HUDEP-2 (cell line): ENCODE measurements around the gene SUPT3H.
"Not testable (repeated sequence)": the region's sequence is repeated elsewhere in the genome, so short reads cannot be mapped to it uniquely, and the experiment has no call there.

Experiments used
- DNase-seq, 76 experiments: peaks; one replicate each; lab custom pipeline; 2025; ENCODE audit not compliant: unreplicated experiment in 76 of 76; lab: John Stamatoyannopoulos, UW

SUPT3H gene

DNA sequence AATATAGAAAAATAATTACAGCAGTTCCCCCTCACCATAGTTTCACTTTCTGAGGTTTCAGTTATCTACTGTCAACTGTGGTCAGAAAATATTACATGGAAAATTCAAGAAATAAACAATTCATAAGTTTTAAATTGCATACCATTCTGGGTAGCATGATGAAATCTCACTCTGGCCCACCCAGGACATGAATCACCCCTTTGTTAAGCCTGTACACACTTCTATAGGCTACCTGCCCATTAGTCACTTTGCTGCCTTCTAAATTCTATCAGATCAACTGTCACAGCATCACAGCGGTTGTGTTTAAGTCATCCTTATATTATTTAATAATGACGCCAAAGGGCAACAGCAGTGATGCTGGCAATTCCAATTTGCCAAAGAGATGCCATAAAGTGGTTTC is 189.9 kb downstream of the SUPT3H start:
- DNase-seq: no peak

GRCh38 chr6:45185403-45186251 is 192.1 kb downstream of the SUPT3H start:
- peak in 1 of 76 experiments; percentile 29 for DNase-seq

- DNase-seq: no peak
Measured at GRCh38 chr6:45184937-45185336, 192.8 kb downstream of the SUPT3H start.

DNA sequence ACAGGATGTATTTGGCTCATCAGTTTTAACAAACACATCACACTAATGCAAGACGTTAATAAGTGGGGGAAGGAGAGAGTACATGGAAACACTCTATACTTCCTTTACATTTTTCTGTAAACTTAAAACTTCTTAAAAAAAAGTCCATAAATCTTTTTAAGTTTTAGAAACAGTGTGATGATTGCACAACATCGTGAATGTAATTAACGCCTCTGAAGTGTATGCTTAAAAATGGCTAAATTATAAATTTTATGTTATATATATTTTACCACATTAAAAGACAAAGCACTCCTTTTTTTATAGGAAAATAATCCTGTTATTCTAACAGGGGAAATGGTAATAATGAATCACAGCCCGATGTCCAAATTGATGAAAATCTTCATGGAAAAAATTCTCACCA is 193.7 kb downstream of the SUPT3H start:
- no peak for DNase-seq

DNA sequence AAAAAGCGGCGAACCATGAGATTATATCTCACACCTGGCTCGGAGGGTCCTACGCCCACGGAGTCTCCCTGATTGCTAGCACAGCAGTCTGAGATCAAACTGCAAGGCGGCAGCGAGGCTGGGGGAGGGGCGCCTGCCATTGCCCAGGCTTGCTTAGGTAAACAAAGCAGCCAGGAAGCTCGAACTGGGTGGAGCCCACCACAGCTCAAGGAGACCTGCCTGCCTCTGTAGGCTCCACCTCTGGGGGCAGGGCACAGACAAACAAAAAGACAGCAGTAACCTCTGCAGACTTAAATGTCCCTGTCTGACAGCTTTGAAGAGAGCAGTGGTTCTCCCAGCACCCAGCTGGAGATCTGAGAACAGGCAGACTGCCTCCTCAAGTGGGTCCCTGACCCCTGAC is 201.4 kb downstream of the SUPT3H start:
- DNase-seq: not testable (repeated sequence)

GRCh38 chr6:45175272-45175671 is 202.5 kb downstream of the SUPT3H start:
- no peak for DNase-seq

DNA sequence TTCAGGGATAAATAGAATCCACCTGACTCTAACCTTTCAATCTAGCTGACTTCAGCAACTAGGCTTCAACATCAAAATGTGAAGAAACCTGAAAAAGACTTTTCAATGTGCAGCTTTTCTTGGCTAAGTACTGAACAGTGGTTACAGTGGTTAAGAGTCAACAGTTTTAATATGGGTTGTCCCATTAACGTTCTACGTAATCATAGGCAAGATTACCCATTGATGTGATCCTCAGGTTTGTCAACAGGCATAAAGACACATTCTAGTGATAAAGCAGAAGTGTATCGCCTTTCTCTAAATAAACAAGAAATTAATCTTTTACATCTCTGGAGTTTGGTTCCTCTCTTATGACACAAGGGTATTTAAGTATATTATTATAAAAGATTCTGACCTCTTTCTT is 203.7 kb downstream of the SUPT3H start:
- DNase-seq: no peak

GRCh38 chr6:45171380-45171779 is 206.4 kb downstream of the SUPT3H start:
- no peak for DNase-seq

GRCh38 chr6:45170309-45170708 is 207.4 kb downstream of the SUPT3H start:
- DNase-seq: no peak

- DNase-seq: no peak
Measured at GRCh38 chr6:45169815-45170214, 207.9 kb downstream of the SUPT3H start.

GRCh38 chr6:45163952-45164766 is 213.6 kb downstream of the SUPT3H start:
- no peak for DNase-seq

GRCh38 chr6:45160305-45160704 is 217.4 kb downstream of the SUPT3H start:
- no peak for DNase-seq

DNA sequence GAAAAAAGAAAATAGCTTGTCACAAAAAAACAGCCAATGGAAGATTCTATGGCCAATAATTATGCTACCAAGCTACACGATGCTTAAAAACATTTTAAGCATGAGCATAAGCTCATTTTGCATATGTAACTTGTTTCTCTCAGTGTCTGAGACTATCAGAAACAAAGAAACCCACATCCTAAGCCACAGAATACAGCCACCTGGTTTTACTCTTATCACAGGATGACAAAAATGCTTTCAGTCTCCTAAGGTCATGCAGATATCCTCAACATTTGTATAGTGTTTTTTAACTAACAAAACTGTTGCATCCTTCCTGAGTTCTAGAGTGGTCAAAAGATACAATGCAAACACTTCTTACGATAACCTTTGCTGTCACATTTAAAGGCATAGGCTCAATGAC is 221.7 kb downstream of the SUPT3H start:
- no peak for DNase-seq

DNA sequence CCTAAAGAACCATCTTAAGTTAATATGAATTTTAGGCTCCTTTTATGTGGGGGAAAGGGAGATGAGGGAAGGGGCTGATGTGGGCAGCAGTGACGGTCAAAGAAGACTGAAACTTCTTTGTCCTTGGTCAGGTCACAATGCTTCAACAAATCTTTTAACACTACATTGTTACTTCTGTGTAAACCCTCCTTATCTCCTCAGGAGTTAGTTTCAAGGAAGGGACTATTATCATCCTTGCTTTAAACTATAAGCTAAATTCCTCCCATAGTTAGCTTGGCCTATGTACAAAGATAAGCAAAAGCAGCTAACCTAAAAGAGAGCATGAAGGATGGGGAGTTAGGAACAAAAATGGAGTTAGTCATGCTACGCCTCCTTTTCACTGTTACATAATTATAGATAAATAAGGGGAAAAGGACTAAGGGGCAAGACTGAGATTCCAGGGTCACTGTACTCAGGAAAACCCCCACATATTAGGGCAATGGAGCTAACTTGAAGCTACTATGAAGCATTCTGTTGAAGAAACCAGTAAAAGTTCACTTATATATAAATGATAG is 222.3 kb downstream of the SUPT3H start:
- DNase-seq: no peak

GRCh38 chr6:45154679-45155078 is 223.1 kb downstream of the SUPT3H start:
- DNase-seq: no peak

DNA sequence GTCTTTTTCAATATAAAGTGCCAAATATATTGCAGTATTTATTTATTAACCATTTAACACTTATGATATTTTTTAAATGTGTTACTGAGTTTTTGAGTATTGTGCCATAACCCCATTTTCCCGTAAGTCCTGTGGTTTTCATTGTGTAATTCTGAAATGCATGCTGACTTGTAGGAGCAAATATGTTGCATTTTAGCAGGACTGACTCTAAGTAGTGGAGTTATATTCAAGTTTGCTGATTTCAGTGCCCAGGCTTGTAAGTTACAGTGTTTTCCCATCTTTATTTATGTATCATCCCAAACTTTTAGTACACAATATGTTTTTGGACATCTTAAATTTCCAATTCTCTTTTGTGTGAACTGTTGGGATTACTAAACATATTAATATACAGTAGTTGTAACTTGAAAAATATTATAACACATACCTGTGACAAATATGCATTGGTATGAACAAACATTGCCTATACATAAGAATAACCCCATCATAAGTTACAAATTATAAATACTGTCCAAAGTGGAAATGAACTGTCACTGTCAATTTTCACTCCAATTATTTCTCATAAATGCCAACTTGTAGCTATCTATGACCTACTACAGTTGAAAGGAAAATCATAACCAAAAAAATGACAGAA is 228.9 kb downstream of the SUPT3H start:
- no peak for DNase-seq

DNA sequence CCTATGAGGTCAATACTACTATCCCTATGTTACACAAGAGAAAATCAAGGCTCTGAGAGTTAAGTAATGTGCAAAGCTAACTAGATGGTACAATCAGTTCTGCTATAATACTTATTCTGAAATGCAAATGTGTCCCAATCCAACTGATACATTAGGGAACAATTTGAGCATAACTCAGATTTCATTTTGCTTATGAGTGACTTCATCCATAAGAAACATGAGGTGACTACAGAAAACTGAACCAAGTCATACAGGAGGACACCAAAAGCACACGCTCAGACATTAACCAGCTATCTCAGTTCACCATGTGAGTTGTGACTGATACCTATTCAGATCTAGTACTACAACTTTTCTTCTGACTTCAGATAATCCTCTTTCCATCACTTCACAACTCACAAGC is 229.5 kb downstream of the SUPT3H start:
- DNase-seq: no peak

DNA sequence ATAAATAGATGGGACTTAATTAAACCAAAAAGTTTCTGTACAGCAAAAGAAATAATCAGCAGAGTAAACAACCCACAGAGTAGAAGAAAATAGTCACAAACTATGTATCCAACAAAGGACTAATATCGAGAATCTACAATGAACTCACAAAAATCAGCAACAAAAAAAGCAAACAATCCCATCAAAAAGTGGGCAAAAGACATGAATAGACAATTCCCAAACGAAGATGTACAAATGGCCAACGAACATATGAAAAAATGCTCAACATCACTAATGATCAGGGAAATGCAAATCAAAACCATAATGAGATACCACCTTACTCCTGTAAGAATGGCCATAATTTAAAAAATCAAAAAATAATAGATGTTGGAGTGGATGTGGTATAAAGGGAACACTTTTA is 232.1 kb downstream of the SUPT3H start:
- not testable (repeated sequence) for DNase-seq

DNA sequence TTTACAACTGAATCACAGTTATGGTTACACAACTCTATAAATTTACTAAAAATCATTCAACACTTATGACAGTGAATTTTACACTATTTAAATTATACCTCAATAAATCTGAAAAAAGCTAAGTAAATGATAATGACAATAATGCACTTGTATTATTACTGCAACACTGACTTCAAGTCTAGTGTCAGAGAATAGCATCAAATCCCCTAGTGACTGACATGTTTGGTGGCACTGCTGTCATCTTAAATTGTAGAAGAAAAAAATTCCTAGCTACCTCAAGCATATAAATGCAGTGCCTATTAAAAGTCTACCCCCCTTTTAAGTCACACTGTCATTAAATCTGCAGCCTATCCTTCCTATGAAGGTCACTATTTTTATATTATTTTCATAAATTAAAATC is 239.0 kb downstream of the SUPT3H start:
- DNase-seq: no peak

- no peak for DNase-seq
Measured at GRCh38 chr6:45136495-45136894, 241.2 kb downstream of the SUPT3H start.

GRCh38 chr6:45132658-45133294 is 245.0 kb downstream of the SUPT3H start:
- no peak for DNase-seq
